ENCODE measurements around the gene TRIM52.
"Not testable (repeated sequence)": the region's sequence is repeated elsewhere in the genome, so short reads cannot be mapped to it uniquely, and the experiment has no call there.

TRIM52 gene

DNA sequence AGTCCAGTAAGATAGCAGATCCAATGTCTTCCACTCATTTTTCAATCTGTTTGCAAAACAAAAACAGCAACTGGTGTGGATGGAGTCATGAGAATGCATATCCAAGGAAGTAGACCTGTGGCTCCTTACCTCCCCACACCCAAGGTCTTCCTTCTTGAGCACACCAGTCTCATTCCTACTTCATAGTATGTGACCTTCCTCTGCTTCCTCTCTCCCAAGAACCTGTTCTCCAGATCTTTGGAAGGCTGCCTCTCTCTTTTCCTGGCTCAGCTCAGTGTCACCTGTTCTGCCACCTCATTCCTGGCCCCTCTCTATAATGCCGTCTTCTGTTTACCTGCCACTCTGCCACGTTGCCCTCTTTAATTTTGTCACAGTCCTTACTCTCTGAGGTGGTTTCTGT lies 48.0 kb downstream of the TRIM52 start:
- Histone ChIP-seq H2AFZ (ENCODE audit: low read depth, low read length) (no peak overlapping the region), H4K20me1 (ENCODE audit: insufficient read depth, low read length) (no peaks in the 10 kb centered on the region; the same call in 1 of the 2 replicates), H3K79me2 (ENCODE audit: low read length) (no peaks in the 10 kb centered on the region), H3K9ac (ENCODE audit: low read length) (no peak overlapping the region), H3K4me2 (ENCODE audit: low read length) (no peak overlapping the region), H3K27ac (ENCODE audit: low read length) (no peak overlapping the region), H3K4me3 (ENCODE audit: low read length) (no peak overlapping the region), H3K36me3 (replicated peaks; ENCODE audit: low read depth, low read length) (no peaks in the 10 kb centered on the region), H3K4me1 (ENCODE audit: low read length) (peaks cover 4% of the 10 kb centered on the region; the same call in 1 of the 2 replicates), H3K27me3 (ENCODE audit: low read depth, low read length) (no peaks in the 10 kb centered on the region), H3K9me3 (ENCODE audit: insufficient read depth, low read length) (no peaks in the 10 kb centered on the region)
- no peak for TF ChIP-seq EZH2phosphoT487 (IDR thresholded peaks at IDR 0.05; ENCODE audit: low read depth)
- TF ChIP-seq, protein P1, sequence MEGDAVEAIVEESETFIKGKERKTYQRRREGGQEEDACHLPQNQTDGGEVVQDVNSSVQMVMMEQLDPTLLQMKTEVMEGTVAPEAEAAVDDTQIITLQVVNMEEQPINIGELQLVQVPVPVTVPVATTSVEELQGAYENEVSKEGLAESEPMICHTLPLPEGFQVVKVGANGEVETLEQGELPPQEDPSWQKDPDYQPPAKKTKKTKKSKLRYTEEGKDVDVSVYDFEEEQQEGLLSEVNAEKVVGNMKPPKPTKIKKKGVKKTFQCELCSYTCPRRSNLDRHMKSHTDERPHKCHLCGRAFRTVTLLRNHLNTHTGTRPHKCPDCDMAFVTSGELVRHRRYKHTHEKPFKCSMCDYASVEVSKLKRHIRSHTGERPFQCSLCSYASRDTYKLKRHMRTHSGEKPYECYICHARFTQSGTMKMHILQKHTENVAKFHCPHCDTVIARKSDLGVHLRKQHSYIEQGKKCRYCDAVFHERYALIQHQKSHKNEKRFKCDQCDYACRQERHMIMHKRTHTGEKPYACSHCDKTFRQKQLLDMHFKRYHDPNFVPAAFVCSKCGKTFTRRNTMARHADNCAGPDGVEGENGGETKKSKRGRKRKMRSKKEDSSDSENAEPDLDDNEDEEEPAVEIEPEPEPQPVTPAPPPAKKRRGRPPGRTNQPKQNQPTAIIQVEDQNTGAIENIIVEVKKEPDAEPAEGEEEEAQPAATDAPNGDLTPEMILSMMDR (IDR thresholded peaks at IDR 0.05; ENCODE audit: low read depth, low read length), result no peak

DNA sequence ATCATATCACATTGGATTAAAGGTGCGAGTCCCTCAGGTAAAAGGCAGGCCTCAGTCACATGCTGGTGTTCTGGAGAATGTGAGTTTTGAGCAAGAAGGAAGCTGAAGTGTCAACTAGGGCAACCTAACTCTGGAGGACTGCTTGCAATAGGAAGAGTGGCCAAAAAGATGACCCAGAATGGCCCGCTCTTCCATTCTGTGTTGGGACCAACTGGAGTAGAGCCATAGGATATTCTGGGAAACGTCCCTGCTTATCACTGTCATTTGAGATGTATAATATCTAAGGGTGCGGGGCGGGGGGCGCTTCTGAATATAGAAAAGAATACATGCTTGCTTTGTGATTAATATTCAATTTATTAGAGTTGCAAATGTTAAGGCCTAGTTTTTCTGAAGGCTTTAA lies 48.9 kb downstream of the TRIM52 start:
- Histone ChIP-seq H3K79me2 (ENCODE audit: low read length) (no peaks in the 10 kb centered on the region), H2AFZ (ENCODE audit: low read depth, low read length) (no peak overlapping the region), H3K27me3 (ENCODE audit: low read depth, low read length) (no peaks in the 10 kb centered on the region), H3K27ac (ENCODE audit: low read length) (no peak overlapping the region), H3K36me3 (replicated peaks; ENCODE audit: low read depth, low read length) (no peaks in the 10 kb centered on the region), H3K9me3 (ENCODE audit: insufficient read depth, low read length) (no peaks in the 10 kb centered on the region), H3K4me3 (ENCODE audit: low read length) (no peak overlapping the region), H4K20me1 (ENCODE audit: insufficient read depth, low read length) (no peaks in the 10 kb centered on the region; the same call in 1 of the 2 replicates), H3K4me1 (ENCODE audit: low read length) (peaks cover 6% of the 10 kb centered on the region; the same call in 1 of the 2 replicates), H3K9ac (ENCODE audit: low read length) (no peak overlapping the region), H3K4me2 (ENCODE audit: low read length) (no peak overlapping the region)
- TF ChIP-seq, protein P1 (IDR thresholded peaks at IDR 0.05; ENCODE audit: low read depth, low read length), result no peak
- TF ChIP-seq EZH2phosphoT487 (IDR thresholded peaks at IDR 0.05; ENCODE audit: low read depth), result no peak

DNA sequence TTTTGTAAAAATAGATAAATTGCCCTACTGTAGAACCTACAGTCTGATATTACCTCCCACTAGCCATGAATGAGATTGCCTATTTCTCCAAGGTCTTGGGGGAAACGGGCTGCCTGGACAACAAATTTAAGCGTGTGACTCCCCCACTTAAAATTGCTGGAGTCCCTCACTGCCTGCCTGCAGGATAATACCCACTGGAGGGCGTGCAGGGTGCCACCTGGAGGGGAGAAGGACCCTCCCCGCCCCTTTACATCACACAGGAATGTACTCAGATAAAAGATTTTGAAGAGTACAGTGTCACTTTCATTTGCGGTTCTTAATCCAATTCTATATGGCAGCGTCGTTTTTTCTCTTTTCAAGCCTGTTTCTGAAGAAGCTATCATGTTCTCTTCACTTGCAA lies 49.7 kb downstream of the TRIM52 start:
- Histone ChIP-seq H3K79me2 (ENCODE audit: low read length) (no peaks in the 10 kb centered on the region), H3K4me2 (ENCODE audit: low read length) (no peak overlapping the region; the same call in 1 of the 2 replicates), H4K20me1 (ENCODE audit: insufficient read depth, low read length) (no peaks in the 10 kb centered on the region; the same call in 1 of the 2 replicates), H3K4me3 (ENCODE audit: low read length) (no peak overlapping the region), H3K27me3 (ENCODE audit: low read depth, low read length) (no peaks in the 10 kb centered on the region), H2AFZ (ENCODE audit: low read depth, low read length) (peak overlapping the region; percentile 36; the same call in 1 of the 2 replicates), H3K4me1 (ENCODE audit: low read length) (peaks cover 6% of the 10 kb centered on the region; the same call in 1 of the 2 replicates), H3K36me3 (replicated peaks; ENCODE audit: low read depth, low read length) (no peaks in the 10 kb centered on the region), H3K27ac (ENCODE audit: low read length) (no peak overlapping the region), H3K9me3 (ENCODE audit: insufficient read depth, low read length) (no peaks in the 10 kb centered on the region), H3K9ac (ENCODE audit: low read length) (no peak overlapping the region)
- TF ChIP-seq, protein P1 (IDR thresholded peaks at IDR 0.05; ENCODE audit: low read depth, low read length), result peak; percentile 32
- no peak for TF ChIP-seq EZH2phosphoT487 (IDR thresholded peaks at IDR 0.05; ENCODE audit: low read depth)

DNA sequence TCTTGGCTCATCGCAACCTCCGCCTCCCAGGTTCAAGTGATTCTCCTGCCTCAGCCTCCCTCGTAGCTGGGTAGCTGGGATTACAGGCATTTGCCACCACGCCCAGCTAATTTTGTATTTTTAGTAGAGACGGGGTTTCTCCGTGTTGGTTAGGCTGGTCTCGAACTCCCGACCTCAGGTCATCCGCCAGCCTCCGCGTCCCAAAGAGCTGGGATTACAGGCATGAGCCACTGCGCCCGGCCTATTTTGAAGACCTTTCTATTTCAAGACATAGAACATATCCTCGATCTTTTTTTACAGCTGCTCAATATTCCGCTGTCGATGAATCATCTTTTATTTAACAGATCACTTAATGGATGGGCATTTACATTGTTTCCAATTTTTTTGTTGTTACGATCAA lies 50.2 kb downstream of the TRIM52 start:
- not testable (repeated sequence) for H3K4me2 ChIP-seq (ENCODE audit: low read length); H3K9me3 ChIP-seq (ENCODE audit: insufficient read depth, low read length); H3K79me2 ChIP-seq (ENCODE audit: low read length); H3K9ac ChIP-seq (ENCODE audit: low read length); H3K4me3 ChIP-seq (ENCODE audit: low read length); H2AFZ ChIP-seq (ENCODE audit: low read depth, low read length); H4K20me1 ChIP-seq (ENCODE audit: insufficient read depth, low read length); H3K27ac ChIP-seq (ENCODE audit: low read length); H3K36me3 ChIP-seq (replicated peaks; ENCODE audit: low read depth, low read length); H3K4me1 ChIP-seq (ENCODE audit: low read length); H3K27me3 ChIP-seq (ENCODE audit: low read depth, low read length)

DNA sequence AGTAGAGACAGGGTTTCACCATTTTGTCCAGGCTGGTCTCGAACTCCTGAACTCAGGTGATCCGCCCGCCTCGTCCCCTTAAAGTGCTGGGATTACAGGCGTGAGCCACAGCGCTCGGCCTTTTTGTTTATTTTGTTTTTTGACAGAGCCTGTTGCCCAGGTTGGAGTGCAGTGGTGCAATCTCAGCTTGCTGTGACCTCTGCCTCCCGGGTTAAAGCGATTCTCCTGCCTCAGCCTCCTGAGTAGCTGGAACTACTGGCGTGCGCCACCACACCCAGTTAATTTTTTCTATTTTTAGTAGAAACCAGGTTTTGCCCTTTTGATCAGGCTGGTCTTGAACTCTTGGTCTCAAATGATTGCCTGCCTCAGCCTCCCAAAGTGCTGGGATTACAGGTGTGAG lies 50.8 kb downstream of the TRIM52 start:
- not testable (repeated sequence) for H3K36me3 ChIP-seq (replicated peaks; ENCODE audit: low read depth, low read length); H2AFZ ChIP-seq (ENCODE audit: low read depth, low read length); H3K4me2 ChIP-seq (ENCODE audit: low read length); H3K9me3 ChIP-seq (ENCODE audit: insufficient read depth, low read length); H3K4me3 ChIP-seq (ENCODE audit: low read length); H4K20me1 ChIP-seq (ENCODE audit: insufficient read depth, low read length); H3K79me2 ChIP-seq (ENCODE audit: low read length); H3K27me3 ChIP-seq (ENCODE audit: low read depth, low read length); H3K27ac ChIP-seq (ENCODE audit: low read length); H3K9ac ChIP-seq (ENCODE audit: low read length); H3K4me1 ChIP-seq (ENCODE audit: low read length)

DNA sequence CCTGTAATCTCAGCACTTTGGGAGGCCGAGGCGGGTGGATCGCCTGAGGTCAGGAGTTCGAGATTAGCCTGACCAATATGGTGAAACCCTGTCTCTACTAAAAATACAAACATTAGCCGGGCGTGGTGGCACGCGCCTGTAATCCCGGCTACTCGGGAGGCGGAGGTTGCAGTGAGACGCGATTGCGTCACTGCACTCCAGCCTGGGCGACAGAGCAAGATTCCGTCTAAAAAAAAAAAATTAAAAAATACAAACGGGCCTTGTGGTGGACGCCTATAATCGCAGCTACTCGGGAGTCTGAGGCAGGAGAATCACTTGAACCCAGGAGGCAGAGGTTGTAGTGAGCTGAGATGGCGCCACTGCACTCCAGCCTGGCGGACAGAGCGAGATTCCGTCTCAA lies 51.9 kb downstream of the TRIM52 start:
- H3K4me3 ChIP-seq (ENCODE audit: low read length); H3K9ac ChIP-seq (ENCODE audit: low read length); H3K36me3 ChIP-seq (replicated peaks; ENCODE audit: low read depth, low read length); H3K27me3 ChIP-seq (ENCODE audit: low read depth, low read length); H3K79me2 ChIP-seq (ENCODE audit: low read length); H4K20me1 ChIP-seq (ENCODE audit: insufficient read depth, low read length); H3K27ac ChIP-seq (ENCODE audit: low read length); H3K9me3 ChIP-seq (ENCODE audit: insufficient read depth, low read length); H3K4me2 ChIP-seq (ENCODE audit: low read length); H2AFZ ChIP-seq (ENCODE audit: low read depth, low read length): not testable (repeated sequence)
- H3K4me1 ChIP-seq (ENCODE audit: low read length), result peaks cover 11% of the 10 kb centered on the region
